GM12878 (cell line): ENCODE results near the gene KRTAP5-2. TPM values are rescaled to one million over a fixed set of nuclear protein-coding genes. Genes with fewer than 3 reads are reported as not detected.

Experiments used
- ATAC-seq: fragments of 200-7000 bp; cut with Tn5 transposase; 3 replicates; pipeline ENCODE4 v1.9.1; 2020; ENCODE audit warnings: mild to moderate bottlenecking, moderate library complexity
- BruUV-seq: library from RNA; stranded (reverse); fragments of 400-500 nt; replicated peaks from 2 replicates; lab custom pipeline; 2021; lab: Mats Ljungman, UMichigan
- CTCF ChIA-PET: fragments of 300-600 bp; sonication (Branson Sonifier 250); formaldehyde crosslinking; extraction: SDS; loops from one replicate; lab custom pipeline; 2021; ENCODE audit warnings: inconsistent platforms; lab: Yijun Ruan, JAX
- POLR2A ChIA-PET: fragments of 350-600 bp; formaldehyde crosslinking; extraction: SDS; loops from one replicate; lab custom pipeline; 2021; ENCODE audit warnings: inconsistent platforms; lab: Charles Lee
- RAD21 ChIA-PET: fragments of 300-600 bp; sonication (Branson Sonifier 250); formaldehyde crosslinking; loops from one replicate; lab custom pipeline; 2023; ENCODE audit warnings: antibody characterized with exemption; ENCODE audit not compliant: unreplicated experiment; lab: Charles Lee
- SMC1A ChIA-PET: fragments of 300-600 bp; sonication (Branson Sonifier 250); formaldehyde crosslinking; loops from one replicate; lab custom pipeline; 2023; ENCODE audit not compliant: unreplicated experiment, uncharacterized antibody; lab: Charles Lee
- DNase-seq: peaks from one replicate; pipeline ENCODE4 v3.0.0-alpha.2; 2011; ENCODE audit warnings: low read depth, low spot score
- FAIRE-seq: peaks from 3 replicates; lab custom pipeline; 2011; peaks lifted over from hg19 to GRCh38; lab: Jason Lieb, UNC
- H2AFZ ChIP-seq: 2 replicates; pipeline ENCODE4 v1.6.0; 2011; ENCODE audit warnings: low read depth, low read length, control low read depth; ENCODE audit not compliant: control insufficient read depth
- H3K27ac ChIP-seq: 2 replicates; pipeline ENCODE4 v1.5.1; 2011; ENCODE audit warnings: control low read depth; ENCODE audit not compliant: control insufficient read depth, insufficient read depth
- H3K27me3 ChIP-seq, 2 experiments: replicated peaks in 1 of 2; 2 replicates each; pipeline versions ENCODE4 v1.6.0 to v1.6.1; 2011; ENCODE audit warnings: low read length in 1 of 2; ENCODE audit not compliant: control insufficient read depth in 2 of 2, insufficient read depth in 2 of 2
- H3K36me3 ChIP-seq, 2 experiments: 2 replicates each; pipeline ENCODE4 v1.5.1; 2011; ENCODE audit warnings: low read length in 1 of 2; ENCODE audit not compliant: control insufficient read depth in 2 of 2, insufficient read depth in 2 of 2
- H3K4me1 ChIP-seq: 2 replicates; pipeline ENCODE4 v1.6.1; 2011; ENCODE audit warnings: mild to moderate bottlenecking, low read length, moderate library complexity, mixed read lengths; ENCODE audit not compliant: control insufficient read depth, insufficient read depth
- H3K4me2 ChIP-seq: 2 replicates; pipeline ENCODE4 v1.6.0; 2011; ENCODE audit warnings: control low read depth; ENCODE audit not compliant: control insufficient read depth, insufficient read depth
- H3K4me3 ChIP-seq: fragments of 200-600 bp; sonication (generic); 2 replicates; pipeline ENCODE4 v1.5.1; 2016
- H3K79me2 ChIP-seq: 2 replicates; pipeline ENCODE4 v1.6.0; 2011; ENCODE audit warnings: low read length; ENCODE audit not compliant: control insufficient read depth, insufficient read depth
- H3K9ac ChIP-seq: 2 replicates; pipeline ENCODE4 v1.8.0; 2011; ENCODE audit warnings: low read length, control low read depth, mixed read lengths; ENCODE audit not compliant: control insufficient read depth, insufficient read depth
- H3K9me3 ChIP-seq: replicated peaks from 3 replicates; pipeline ENCODE4 v1.5.1; 2011; ENCODE audit warnings: mild to moderate bottlenecking, low read length; ENCODE audit not compliant: control insufficient read depth, insufficient read depth
- H4K20me1 ChIP-seq: 2 replicates; pipeline ENCODE4 v1.6.0; 2011; ENCODE audit not compliant: control insufficient read depth, insufficient read depth
- BRCA1 ChIP-seq: IDR thresholded peaks from 2 replicates; pipeline ENCODE4 v1.6.1; 2011; ENCODE audit warnings: low read depth, low read length, improper control_type of control experiment
- FOXM1 ChIP-seq: IDR thresholded peaks from 2 replicates; pipeline ENCODE4 v1.6.1; 2012; ENCODE audit warnings: low read depth, mild to moderate bottlenecking, inconsistent platforms, low read length, moderate library complexity
- GATAD2B ChIP-seq: fragments of 450-650 bp; conservative IDR thresholded peaks from 2 replicates; pipeline ENCODE4 v1.6.1; 2017; ENCODE audit warnings: low read depth, mild to moderate bottlenecking, moderate library complexity
- JUNB ChIP-seq: IDR thresholded peaks from 2 replicates; pipeline ENCODE4 v1.6.1; 2016; ENCODE audit warnings: antibody characterized with exemption, mild to moderate bottlenecking
- MEF2A ChIP-seq: IDR thresholded peaks from 2 replicates; pipeline ENCODE4 v1.6.1; 2011; ENCODE audit warnings: low read depth, mild to moderate bottlenecking, low read length, moderate library complexity; ENCODE audit not compliant: insufficient read depth
- SREBF1 ChIP-seq: IDR thresholded peaks from 2 replicates; pipeline ENCODE4 v1.6.1; 2012; ENCODE audit warnings: mild to moderate bottlenecking, low read length
- SUZ12 ChIP-seq: fragments of 200-600 bp; sonication (generic); IDR thresholded peaks from one replicate; pipeline ENCODE4 v1.6.1; 2018; ENCODE audit warnings: antibody characterized with exemption, mild to moderate bottlenecking; ENCODE audit not compliant: unreplicated experiment
- TBL1XR1 ChIP-seq: IDR thresholded peaks from 2 replicates; pipeline ENCODE4 v1.6.1; 2012; ENCODE audit warnings: low read depth, low read length, improper control_type of control experiment
- TCF7 ChIP-seq: IDR thresholded peaks from 2 replicates; pipeline ENCODE4 v1.6.1; 2014; ENCODE audit warnings: antibody characterized with exemption, borderline replicate concordance
- ZNF384 ChIP-seq: IDR thresholded peaks from 2 replicates; pipeline ENCODE4 v1.6.1; 2012; ENCODE audit warnings: low read depth, mild to moderate bottlenecking, low read length, improper control_type of control experiment, borderline replicate concordance
- WGBS: methylation state at CpG from one replicate; pipeline ENCODE4 v1.1.6; 2016; ENCODE audit warnings: low lambda C conversion rate; ENCODE audit not compliant: insufficient replicate concordance, insufficient coverage; ENCODE audit errors: missing lambda C conversion rate; 5-methylcytosine and 5-hydroxymethylcytosine counted together
- in situ Hi-C: fragments of 300-500 bp; cut with MboI; formaldehyde crosslinking; loops from 9 replicates; pipeline ENCODE4 v1.14.3; 2018; ENCODE audit warnings: mixed read lengths
- intact Hi-C: fragments of 100-400 bp; cut with micrococcal nuclease; formaldehyde crosslinking; loops from one replicate; pipeline ENCODE4 v1.14.2; 2022; ENCODE audit not compliant: unreplicated experiment
- polyA plus RNA-seq, 11 experiments: library from polyadenylated mRNA; depleted of rRNA in 4 of 11; unstranded in 6 of 11; stranded (reverse) in 5 of 11; fragments of >200 nt; fragmentation: Nextera tagmentation in 4 of 11; fragmentation: Illumina TruSeq in 1 of 11; extraction: Ambion mirVana in 4 of 11; extraction: Trizol in 1 of 11; gene quantifications; 1 replicate in 1 of 11; 2 replicates in 10 of 11; pipeline versions ENCODE4 v1.2.1 to v1.2.3, GENCODE V29; 2011 to 2016; ENCODE audit warnings: inconsistent platforms in 2 of 11, missing spikeins in 2 of 11, low read depth in 1 of 11
- total RNA-seq, 4 experiments: library from RNA; depleted of rRNA in 3 of 4; stranded (reverse); fragments of >200 nt in 3 of 4; fragmentation: Illumina TruSeq in 1 of 4; extraction: Trizol in 1 of 4; gene quantifications; 2 replicates each; pipeline versions ENCODE4 v1.2.1 to v1.2.3, GENCODE V29; 2013 to 2021
- TF ChIP-seq, protein P1 (sequence below): IDR thresholded peaks from 2 replicates; pipeline ENCODE4 v1.6.1; 2011; ENCODE audit warnings: low read depth, mild to moderate bottlenecking, low read length, moderate library complexity, borderline replicate concordance; ENCODE audit errors: extremely low read depth
- TF ChIP-seq, protein P2 (sequence below): fragments of 450-650 bp; IDR thresholded peaks from 2 replicates; pipeline ENCODE4 v1.6.1; 2016; ENCODE audit warnings: mild to moderate bottlenecking
- TF ChIP-seq, protein P3 (sequence below): IDR thresholded peaks from 2 replicates; pipeline ENCODE4 v1.6.1; 2011; ENCODE audit warnings: borderline replicate concordance, low read depth, mild to moderate bottlenecking, moderate library complexity, mixed read lengths, low read length; ENCODE audit not compliant: insufficient read depth; ENCODE audit errors: extremely low read length

KRTAP5-2 gene
- total and polyA plus RNA-seq, 10 of the 15 experiments (the other 5 are each of a cell fraction or from before 2014, with no cell fraction given): not detected

DNA sequence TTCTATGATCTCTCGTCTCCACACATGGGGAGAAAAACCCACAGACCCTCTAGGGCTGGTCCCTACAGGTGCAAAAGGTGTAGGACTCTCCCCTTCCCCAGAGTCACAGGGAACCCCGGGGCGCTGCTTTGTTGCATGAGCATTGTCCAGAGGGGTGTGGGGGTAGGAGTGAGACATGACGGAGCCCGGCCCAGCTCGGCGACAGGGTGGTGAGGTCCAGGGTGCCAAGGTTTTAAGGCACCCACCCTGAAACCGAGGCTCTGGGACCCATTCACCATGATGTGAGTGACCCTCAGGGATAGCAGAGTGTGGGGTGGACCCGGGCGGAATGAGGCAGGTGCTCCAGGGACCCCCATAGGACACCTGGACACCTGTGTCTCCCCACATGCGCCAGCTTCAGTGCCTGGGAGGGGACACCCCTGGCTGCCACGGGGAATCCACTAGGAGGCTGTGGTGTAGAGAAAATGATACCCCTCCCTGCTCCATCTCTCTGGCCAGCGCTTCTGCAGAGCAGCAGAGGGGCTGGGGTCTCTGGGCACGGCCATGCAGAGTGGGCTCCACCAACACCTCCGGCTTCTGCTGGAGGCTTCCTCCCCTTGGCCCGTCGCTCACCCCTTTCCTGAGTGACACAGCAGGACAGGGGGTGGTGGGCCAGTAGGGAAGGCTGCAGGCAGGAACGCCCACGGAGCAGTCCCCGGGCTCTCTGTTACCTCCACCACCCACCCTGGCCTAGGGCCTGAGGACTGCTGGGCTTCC lies 46.7 kb upstream of the KRTAP5-2 start (continued):
- no peak for TF ChIP-seq SUZ12
- TF ChIP-seq FOXM1: no peak
- TF ChIP-seq, protein P1, sequence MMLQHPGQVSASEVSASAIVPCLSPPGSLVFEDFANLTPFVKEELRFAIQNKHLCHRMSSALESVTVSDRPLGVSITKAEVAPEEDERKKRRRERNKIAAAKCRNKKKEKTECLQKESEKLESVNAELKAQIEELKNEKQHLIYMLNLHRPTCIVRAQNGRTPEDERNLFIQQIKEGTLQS: no peak
- TF ChIP-seq BRCA1: no peak
- no peak for TF ChIP-seq GATAD2B
- no peak for TF ChIP-seq JUNB
- TF ChIP-seq, all 136 proteins: peak for 0

DNA sequence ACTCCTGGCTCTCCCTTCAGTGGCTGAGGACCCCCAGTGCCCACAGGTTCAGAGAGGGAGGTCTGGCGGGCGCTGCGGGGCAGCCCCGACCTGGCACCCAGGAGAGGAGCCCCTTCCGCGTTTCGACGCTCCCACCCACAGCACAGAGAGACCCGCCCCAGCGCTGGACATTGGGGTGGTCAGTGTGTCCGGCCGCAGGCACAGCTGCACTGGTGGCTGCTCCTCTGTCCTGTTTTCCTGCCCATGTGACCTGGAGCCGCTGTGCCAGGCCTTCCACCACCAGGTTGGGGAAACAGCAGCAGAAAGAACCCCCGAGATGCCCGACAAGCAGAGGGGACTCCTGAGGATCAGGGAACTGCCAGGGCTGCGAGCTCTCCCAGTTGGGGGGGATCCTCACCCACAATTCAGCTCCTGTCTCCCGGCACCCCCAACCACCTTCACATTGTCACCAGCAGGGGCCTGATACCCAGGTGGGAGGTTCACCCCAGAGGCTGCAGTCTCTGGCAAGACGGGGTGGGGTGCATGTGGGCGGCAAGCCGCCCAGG lies 45.1 kb upstream of the KRTAP5-2 start:
- FAIRE-seq (no peak), DNase-seq (no peak), ATAC-seq (no peak)
- no peaks in the 10 kb centered on the region for H4K20me1 ChIP-seq
- in situ Hi-C loops (no loop called here), intact Hi-C loops (no loop called here)
- CTCF ChIA-PET: interaction anchor here (0.7 to 1.4 kb wide), 2 partner anchors 10 to 659 kb away, joined by 4 to 5 read pairs; partner anchors contain the start of genes C11orf21 and TSPAN32
- no peak overlapping the region for H2AFZ ChIP-seq
- no peaks in the 10 kb centered on the region for H3K36me3 ChIP-seq
- H3K79me2 ChIP-seq: no peaks in the 10 kb centered on the region
- no TSS peak for BruUV-seq
- H3K9ac ChIP-seq: no peak overlapping the region
- no peak overlapping the region for H3K4me3 ChIP-seq
- WGBS: 58% methylated on average over 20 of the region's 20 CpGs
- SMC1A ChIA-PET: interaction anchor here (0.6 kb wide), 1 partner anchor 165 kb away, joined by 3 read pairs; no protein-coding TSS in a partner anchor
- H3K27me3 ChIP-seq: no peaks in the 10 kb centered on the region; a peak in 2 of 4 replicates
- no peak overlapping the region for H3K27ac ChIP-seq
- H3K9me3 ChIP-seq: no peaks in the 10 kb centered on the region
- POLR2A ChIA-PET: no interaction called here
- RAD21 ChIA-PET: no interaction called here
- no peak overlapping the region for H3K4me2 ChIP-seq
- H3K4me1 ChIP-seq: no peaks in the 10 kb centered on the region
- TF ChIP-seq MEF2A (no peak), TBL1XR1 (no peak), TCF7 (no peak), SREBF1 (no peak), ZNF384 (no peak)
- TF ChIP-seq, protein P2, sequence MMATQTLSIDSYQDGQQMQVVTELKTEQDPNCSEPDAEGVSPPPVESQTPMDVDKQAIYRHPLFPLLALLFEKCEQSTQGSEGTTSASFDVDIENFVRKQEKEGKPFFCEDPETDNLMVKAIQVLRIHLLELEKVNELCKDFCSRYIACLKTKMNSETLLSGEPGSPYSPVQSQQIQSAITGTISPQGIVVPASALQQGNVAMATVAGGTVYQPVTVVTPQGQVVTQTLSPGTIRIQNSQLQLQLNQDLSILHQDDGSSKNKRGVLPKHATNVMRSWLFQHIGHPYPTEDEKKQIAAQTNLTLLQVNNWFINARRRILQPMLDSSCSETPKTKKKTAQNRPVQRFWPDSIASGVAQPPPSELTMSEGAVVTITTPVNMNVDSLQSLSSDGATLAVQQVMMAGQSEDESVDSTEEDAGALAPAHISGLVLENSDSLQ: no peak
- TF ChIP-seq, protein P3, sequence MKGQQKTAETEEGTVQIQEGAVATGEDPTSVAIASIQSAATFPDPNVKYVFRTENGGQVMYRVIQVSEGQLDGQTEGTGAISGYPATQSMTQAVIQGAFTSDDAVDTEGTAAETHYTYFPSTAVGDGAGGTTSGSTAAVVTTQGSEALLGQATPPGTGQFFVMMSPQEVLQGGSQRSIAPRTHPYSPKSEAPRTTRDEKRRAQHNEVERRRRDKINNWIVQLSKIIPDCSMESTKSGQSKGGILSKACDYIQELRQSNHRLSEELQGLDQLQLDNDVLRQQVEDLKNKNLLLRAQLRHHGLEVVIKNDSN: no peak
